MCF 10A (cell line): Measurements from ENCODE around the gene TAGAP. TPM values are rescaled to one million over a fixed set of nuclear protein-coding genes. Genes with fewer than 3 reads are reported as not detected.

ENCODE experiments used
- BruUV-seq: library from RNA; stranded (reverse); fragments of 400-500 nt; replicated peaks from 2 replicates; lab custom pipeline; 2021; lab: Mats Ljungman, UMichigan
- CTCF ChIA-PET: fragments of 300-600 bp; sonication (Branson Sonifier 250); formaldehyde crosslinking; extraction: SDS; loops from one replicate; lab custom pipeline; 2021; ENCODE audit warnings: antibody characterized with exemption, inconsistent platforms; lab: Yijun Ruan, JAX
- POLR2A ChIA-PET: fragments of 300-600, 350-650 bp; sonication (Branson Sonifier 250); formaldehyde crosslinking; extraction: SDS; loops from one replicate; lab custom pipeline; 2020; ENCODE audit warnings: antibody characterized with exemption, inconsistent platforms; lab: Yijun Ruan, JAX
- DNase-seq: peaks from one replicate; pipeline ENCODE4 v3.0.0-alpha.2; 2018; ENCODE audit not compliant: unreplicated experiment
- H3K27ac Mint-ChIP-seq: one replicate; pipeline ENCODE4 v1.8.0; 2022; ENCODE audit warnings: mild to moderate bottlenecking, low read depth, mixed read lengths; ENCODE audit not compliant: unreplicated experiment
- H3K27me3 Mint-ChIP-seq: one replicate; pipeline ENCODE4 v1.8.0; 2022; ENCODE audit warnings: mixed read lengths; ENCODE audit not compliant: insufficient read depth, unreplicated experiment
- H3K36me3 Mint-ChIP-seq: one replicate; pipeline ENCODE4 v1.8.0; 2022; ENCODE audit warnings: mild to moderate bottlenecking, moderate library complexity, mixed read lengths; ENCODE audit not compliant: insufficient read depth, unreplicated experiment
- H3K4me1 Mint-ChIP-seq: one replicate; pipeline ENCODE4 v1.8.0; 2022; ENCODE audit warnings: mixed read lengths; ENCODE audit not compliant: insufficient read depth, unreplicated experiment
- H3K4me3 Mint-ChIP-seq: one replicate; pipeline ENCODE4 v1.8.0; 2022; ENCODE audit warnings: mild to moderate bottlenecking, moderate library complexity, mixed read lengths; ENCODE audit not compliant: unreplicated experiment
- H3K9me3 Mint-ChIP-seq: one replicate; pipeline ENCODE4 v1.8.0; 2022; ENCODE audit warnings: mixed read lengths; ENCODE audit not compliant: unreplicated experiment
- CTCF ChIP-seq: fragments of 200-600 bp; IDR thresholded peaks from one replicate; pipeline ENCODE4 v1.8.0; 2022; ENCODE audit warnings: antibody characterized with exemption, mild to moderate bottlenecking; ENCODE audit not compliant: unreplicated experiment
- intact Hi-C: fragments of 100-400 bp; cut with micrococcal nuclease; formaldehyde crosslinking; loops from 2 replicates; pipeline ENCODE4 v1.14.1; 2022
- total RNA-seq: library from RNA; stranded (reverse); gene quantifications from 2 replicates; pipeline ENCODE4 v1.2.3, GENCODE V29; 2022

The TAGAP gene
- total RNA-seq, 1 experiment from 2014 or later: not detected

- intact Hi-C loops: no loop called here
- Mint-ChIP-seq H3K27ac (no peak overlapping the region), H3K9me3 (no peaks in the 10 kb centered on the region), H3K4me3 (no peak overlapping the region), H3K27me3 (no peaks in the 10 kb centered on the region), H3K36me3 (no peaks in the 10 kb centered on the region), H3K4me1 (no peaks in the 10 kb centered on the region)
- ChIA-PET CTCF (interaction anchor here (0.5 to 1.1 kb wide), 3 partner anchors 11 to 520 kb away, joined by 3 to 4 read pairs (median 4); no protein-coding TSS in a partner anchor), POLR2A (interaction anchor here (0.7 kb wide), 1 partner anchor 72 kb away, joined by 3 read pairs; no protein-coding TSS in a partner anchor)
- no peak for TF ChIP-seq CTCF
- no TSS peak for BruUV-seq
- DNase-seq: no peak
Observed at GRCh38 chr6:159090530-159091480, 46.0 kb upstream of the TAGAP start.

- Mint-ChIP-seq H3K27ac (no peak overlapping the region), H3K4me1 (no peaks in the 10 kb centered on the region), H3K27me3 (no peaks in the 10 kb centered on the region), H3K4me3 (no peak overlapping the region), H3K9me3 (no peaks in the 10 kb centered on the region), H3K36me3 (no peaks in the 10 kb centered on the region)
- ChIA-PET CTCF (interaction anchor here (0.5 to 2.0 kb wide), 3 partner anchors 12 to 44 kb away, joined by 3 to 9 read pairs (median 4); no protein-coding TSS in a partner anchor), POLR2A (no interaction called here)
- no peak for TF ChIP-seq CTCF
- BruUV-seq: no TSS peak
- intact Hi-C loops: no loop called here
- no peak for DNase-seq
Observed at GRCh38 chr6:159089909-159090308, 45.1 kb upstream of the TAGAP start.

DNA sequence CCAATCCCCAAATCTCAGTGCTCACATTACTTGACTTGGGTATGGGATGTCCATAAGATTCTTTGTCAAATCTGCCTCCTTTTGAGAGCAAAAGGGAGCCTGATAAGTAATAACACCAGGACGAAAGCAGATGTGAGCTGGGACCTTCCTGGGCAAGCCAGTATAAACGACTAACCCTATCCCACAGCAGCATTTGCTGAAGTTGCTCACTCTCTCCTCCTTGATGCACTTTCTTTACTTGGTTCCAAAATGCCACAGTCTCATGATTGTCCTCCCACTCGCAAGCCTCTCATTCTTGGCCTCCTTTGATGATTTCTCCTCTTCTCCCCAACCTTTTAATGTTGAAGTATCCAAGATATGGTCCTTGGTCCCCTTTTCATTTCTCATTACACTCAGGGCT lies 44.7 kb upstream of the TAGAP start:
- no peaks in the 10 kb centered on the region for H3K36me3 Mint-ChIP-seq
- ChIA-PET CTCF (interaction anchor here (1.1 to 2.0 kb wide), 2 partner anchors 14 to 45 kb away, joined by 3 to 9 read pairs; no protein-coding TSS in a partner anchor), POLR2A (no interaction called here)
- intact Hi-C loops: no loop called here
- no peak for DNase-seq
- H3K27ac Mint-ChIP-seq: no peak overlapping the region
- BruUV-seq: no TSS peak
- TF ChIP-seq CTCF: no peak
- no peak overlapping the region for H3K4me3 Mint-ChIP-seq
- H3K4me1 Mint-ChIP-seq: no peaks in the 10 kb centered on the region
- H3K27me3 Mint-ChIP-seq: no peaks in the 10 kb centered on the region
- no peaks in the 10 kb centered on the region for H3K9me3 Mint-ChIP-seq

- no peaks in the 10 kb centered on the region for H3K9me3 Mint-ChIP-seq
- no peak overlapping the region for H3K4me3 Mint-ChIP-seq
- POLR2A ChIA-PET: interaction anchor here (0.6 to 1.1 kb wide), 2 partner anchors 9 to 29 kb away, joined by 3 to 5 read pairs; no protein-coding TSS in a partner anchor
- TF ChIP-seq CTCF: no peak
- no TSS peak for BruUV-seq
- H3K27ac Mint-ChIP-seq: no peak overlapping the region
- CTCF ChIA-PET: no interaction called here
- intact Hi-C loops: no loop called here
- H3K4me1 Mint-ChIP-seq: no peaks in the 10 kb centered on the region
- no peaks in the 10 kb centered on the region for H3K27me3 Mint-ChIP-seq
- no peak for DNase-seq
- no peaks in the 10 kb centered on the region for H3K36me3 Mint-ChIP-seq
Observed at GRCh38 chr6:159086033-159086618, 41.3 kb upstream of the TAGAP start.
